Measurements from ENCODE around the gene RPS6KA2.
A peak's percentile ranks its signal among the peaks of the same experiment; 100 is the strongest.

Gene RPS6KA2

DNA sequence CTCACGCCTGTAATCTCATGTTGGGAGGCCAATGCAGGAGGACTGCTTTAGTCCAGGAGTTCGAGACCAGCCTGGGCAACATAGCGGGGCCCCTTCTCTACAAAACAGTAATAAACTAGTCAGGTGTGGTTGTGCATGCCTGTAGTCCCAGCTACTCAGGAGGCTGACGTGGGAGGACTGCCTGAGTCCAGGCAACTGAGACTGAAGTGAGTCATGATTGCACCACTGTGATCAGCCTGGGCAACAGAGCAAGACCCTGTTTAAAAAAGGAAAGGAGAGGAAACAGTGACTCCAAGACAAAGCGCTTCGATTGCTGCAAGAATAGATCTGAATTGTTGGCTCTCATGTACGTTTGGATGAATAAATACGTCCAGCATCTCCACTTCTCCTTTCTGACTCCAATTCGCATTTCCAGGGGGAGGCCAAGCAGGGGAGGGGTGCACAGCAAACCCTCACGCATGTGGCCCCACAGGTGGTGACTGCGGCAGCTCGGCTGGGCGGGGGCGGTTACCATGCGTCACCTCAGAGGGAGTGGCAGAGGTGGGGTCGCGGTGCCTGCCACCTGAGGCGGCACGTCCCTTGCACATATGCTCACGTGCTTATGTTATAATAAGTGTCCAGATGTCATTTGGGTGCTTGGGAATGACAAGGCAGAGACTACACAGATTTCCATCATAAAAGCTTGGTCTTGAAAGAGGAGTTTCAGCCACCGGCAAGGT lies 149.2 kb downstream of the RPS6KA2 start:
- DNase-seq = no peak

DNA sequence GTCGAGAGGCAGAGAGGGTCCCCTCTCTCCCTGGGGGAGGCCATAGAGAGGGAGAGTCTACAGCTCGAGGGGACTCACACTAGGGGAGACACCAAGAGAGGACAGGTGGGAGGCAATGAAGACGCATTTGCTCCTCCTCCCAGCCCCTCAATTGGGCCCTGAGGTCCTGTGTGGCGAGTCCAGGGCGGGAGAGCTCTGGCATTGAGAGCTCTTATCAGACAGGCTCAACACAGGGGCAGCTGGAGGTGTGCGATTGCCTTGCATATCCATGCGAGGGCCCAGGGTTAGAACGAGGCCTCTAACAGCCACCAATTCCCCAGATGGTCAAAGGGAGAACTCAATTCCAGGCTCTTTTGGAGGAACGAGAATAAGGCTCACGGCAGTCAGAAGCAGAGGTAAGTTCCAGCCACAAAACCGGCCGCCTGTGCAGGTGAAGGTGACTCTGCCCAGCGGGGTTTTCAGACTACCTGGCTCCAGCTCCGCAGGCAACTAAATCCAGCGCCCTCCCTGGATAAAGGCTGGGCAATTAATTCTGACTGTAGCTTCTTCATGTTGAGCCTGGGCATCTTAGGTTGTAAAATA lies 150.3 kb downstream of the RPS6KA2 start:
- no peak for DNase-seq

DNA sequence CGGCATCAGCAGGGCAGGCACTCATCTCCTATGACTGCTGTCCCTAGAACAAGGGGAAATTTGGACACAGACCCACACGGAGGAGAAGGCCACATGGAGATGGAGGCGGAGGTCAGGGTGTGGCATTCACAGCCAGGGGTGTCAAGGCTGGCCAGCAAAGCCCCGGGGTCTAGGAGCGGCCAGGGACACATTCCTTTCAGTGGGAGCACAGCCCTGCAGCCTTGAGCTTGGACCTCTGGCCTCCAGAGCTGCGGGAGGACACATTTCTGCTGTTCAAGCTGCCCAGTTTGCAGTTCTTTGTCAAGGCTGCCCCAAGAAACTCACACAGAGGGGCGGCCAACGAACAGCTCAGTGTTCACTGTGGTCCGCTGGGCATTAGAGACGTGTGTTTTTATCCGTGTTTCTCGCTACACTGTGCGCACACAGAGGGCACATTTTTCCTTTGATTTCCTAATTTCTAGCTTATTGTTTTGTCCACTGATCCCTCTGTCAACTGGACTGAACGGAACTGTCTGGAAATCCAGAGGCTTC lies 150.9 kb downstream of the RPS6KA2 start:
- DNase-seq = no peak

DNA sequence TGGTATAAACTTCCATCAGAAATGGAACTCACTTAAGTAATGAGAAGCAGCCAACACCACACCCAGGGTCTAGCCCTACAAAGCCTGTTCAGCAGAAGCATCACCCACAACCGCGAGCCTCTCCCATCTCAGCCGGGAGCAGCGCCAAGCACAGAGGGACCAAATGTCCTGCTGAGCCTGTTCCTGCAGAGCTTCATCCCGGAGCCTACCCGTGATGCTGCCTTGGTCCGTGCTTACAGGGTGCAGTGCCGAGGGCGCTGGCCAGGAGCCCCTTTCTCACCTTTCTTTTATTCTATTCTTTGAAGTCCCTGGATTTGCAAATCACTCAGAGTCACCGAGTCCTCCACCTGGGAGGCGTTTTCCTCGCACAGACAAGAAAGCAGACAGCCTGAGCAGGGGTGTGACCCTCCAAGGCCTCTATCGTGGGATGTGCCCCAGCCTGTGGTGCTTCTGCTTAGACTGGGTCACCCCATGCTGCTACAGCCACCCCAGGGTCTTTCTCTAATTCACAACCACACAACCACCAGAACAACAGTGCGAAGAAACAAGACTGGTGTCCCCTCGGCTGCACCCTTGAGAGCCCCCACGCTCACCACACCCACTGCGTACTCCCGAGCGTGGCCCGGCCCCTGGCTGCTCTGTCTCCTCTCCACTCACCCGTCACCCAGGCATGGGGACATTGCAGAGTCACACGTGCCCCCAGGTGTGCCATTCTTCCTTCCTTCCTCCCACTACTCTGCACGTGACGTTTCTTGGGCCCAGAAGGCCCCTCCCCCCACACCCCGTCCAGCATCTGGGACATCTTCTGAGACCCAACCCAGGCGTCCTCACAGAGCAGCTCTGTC lies 152.1 kb downstream of the RPS6KA2 start:
- no peak for DNase-seq

DNA sequence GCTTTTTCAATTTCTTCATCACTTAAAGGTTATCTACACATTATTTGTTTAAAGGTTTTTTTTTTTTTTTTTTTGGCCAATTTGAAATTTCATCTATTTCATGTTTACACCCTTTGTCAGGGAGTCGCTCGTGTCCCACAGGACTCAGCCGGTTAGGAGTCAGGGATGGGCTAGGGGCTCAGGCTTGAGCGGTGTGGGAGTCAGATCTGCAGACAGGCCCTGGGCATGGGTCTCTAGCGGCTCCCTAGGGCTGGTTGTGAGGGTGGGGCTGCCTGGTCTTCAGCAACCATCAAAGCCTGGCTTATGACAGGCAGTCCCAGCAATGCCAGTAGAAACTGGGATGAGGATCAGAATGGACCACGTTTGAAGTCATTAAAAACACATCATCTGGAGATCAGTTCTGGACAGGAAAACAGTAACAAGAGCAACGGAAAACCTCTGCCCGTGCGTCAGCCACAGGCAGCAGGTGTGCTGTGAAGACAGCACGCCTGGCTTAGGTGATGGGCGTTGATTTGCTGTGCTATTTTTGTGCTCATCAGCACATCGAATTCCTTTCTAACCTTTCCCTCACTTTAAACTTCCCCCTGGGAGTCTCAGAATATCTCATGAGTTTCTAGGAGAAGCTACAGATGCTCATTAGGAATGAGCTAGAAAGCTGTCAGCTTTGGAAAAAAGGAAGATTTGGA lies 153.0 kb downstream of the RPS6KA2 start:
- no peak for DNase-seq

DNA sequence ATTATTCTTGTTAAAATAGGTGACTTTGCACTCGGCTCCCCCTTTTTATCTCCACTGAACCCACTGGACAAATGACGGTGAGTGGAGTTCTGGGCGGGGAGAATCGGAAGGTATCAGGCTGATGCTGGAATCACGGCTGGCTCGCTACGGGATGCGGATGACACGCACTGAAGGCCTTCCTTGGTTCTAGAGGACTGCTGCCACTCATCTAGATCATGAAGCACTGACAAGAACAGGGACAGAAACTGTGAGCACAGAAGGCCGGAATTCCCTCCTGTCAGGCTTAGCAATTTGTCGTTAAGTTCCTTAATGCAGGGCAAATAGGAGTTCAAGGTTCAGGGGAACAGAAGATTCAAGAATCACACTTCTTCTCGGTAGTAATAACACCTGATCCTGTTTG lies 154.4 kb downstream of the RPS6KA2 start:
- DNase-seq = no peak

DNA sequence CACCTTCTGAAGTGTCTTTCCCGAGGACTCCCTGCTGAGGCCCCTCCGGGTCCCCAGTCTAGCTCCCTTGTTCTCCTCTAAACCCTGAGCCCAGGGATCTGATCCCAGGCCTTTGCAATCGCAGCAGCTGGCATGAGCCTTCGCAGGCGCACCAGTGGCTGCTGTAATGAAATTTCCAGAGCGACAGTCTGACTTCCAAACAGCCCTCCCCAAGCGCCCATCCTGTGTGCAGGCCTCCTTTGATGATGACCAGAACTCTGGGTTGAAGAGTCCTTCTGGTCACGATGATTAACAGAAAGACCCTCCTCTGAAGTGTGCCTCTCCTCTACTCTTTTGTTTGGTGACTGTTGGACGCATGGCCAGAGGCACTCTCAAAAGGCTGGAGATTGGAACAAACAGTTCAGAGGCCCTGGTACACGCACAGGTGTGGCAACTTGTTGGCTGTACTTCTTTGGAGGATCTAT lies 155.2 kb downstream of the RPS6KA2 start:
- no peak for DNase-seq

DNA sequence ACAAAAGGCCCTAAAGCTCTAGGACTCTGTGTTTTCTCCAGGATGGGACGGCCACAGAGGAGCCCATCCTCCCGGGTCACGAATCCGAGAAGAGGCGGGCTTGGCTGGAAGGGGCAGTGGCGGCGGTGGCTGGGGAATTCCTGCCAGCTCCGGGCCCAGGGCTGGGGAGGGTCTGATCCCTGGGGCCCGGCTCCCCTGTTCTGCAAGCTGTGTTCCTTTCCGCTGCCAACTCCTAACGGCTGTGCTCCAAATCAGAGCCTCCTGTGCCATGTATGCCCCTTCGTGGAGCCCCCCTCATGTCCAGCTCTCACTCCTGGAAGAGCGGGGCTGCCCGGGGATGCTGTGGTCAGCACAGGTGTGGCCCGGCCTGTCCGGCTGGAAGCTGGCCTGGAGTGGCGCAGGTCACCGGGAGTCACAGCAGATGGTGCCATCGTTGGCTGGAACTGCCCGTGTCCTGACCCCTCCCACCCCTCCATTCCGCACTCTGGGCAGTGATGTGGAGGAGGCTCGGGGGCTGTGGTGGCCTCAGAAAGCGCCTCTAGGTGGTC lies 156.1 kb downstream of the RPS6KA2 start:
- DNase-seq = no peak

DNA sequence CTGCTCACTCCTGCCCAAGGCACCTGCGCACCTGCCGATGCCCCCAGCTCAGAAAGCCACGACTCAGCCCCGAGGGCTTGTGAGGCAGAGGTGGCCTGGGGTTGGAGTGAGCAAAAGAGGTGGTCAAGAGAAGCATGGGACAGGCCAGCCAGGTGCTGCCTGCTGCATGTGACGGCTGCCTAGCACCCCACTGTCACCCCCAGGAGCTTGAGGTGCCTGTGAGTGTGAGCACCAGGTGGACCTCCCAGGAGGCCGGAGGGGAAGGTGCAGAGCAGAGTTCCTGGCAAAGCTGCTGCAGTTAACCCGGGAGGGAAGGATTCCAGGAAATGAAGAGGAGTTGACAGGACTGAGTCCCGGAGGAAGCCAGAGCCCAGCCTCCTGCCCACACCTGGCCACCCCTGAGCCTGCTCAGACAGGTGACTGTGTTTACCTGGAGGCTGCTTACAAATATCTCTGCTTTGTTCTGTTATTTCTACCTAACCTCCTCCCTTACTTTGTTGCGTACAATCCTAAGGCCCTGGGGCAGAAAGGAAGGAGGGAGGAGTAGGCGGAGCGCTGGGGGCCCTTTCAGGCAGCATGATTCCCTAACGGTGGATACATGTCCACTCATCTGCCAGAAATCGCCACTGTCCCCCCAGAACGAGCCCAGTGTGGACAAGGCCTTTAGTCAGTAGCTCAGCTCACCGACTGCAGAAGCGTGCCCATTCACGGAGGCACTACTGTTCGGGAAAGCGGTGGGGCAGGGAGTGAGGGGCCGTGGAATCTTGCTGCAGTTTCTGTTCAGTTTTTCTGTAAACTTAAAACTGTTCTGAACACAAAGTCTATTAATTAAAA lies 156.8 kb downstream of the RPS6KA2 start:
- DNase-seq = no peak

DNA sequence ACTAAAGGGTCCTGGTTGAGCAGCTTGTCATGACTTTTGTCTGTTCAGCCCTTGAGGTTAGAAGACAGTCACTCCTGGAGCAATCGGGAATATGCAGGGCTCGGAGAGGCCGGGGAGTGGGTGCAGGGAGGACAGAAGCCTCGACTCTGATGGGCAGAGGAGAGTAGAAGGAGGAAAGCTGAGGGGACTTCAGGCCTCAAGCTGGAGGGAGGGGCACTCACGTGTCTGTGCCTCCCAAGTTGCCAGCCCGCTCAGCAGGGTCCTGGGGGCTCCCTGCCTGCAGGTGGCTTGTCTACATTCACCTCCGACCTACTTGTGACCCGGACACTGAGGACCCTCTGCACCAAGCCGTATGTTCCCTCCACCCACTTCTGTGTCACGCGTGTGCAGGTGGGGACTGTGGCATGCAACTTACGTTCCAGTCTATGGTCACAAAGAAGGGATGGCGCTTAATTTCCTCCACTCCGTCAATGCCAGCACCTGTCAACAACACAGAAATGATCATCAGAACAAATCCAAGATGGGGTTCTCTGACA lies 157.6 kb downstream of the RPS6KA2 start:
- DNase-seq = no peak

DNA sequence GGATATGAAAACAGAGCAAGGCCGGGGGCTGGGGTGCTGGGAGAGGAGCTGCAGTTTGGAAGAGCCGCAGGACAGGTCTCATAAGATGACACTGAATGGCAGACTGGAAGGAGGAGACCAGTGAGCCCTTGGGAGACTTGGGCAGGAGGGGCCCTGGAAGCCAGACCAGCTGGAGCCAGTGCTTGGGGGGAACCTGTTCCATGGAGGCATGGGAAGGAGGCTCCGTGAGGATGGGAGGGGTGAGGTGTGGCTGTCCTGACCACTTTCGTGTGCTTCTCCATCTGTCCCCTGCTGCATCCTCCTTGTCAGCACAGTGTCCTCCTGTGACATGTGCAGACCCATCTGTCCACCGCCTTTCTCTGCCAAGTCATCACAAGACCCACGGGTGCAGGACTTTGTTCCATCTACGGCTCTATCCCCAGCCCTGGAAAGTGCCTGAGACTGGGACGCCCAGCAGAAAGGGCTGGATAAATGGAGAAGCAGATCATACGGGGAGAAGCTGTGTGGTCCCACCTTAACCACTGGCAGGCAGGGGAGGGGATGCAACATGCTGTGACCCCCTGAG lies 159.5 kb downstream of the RPS6KA2 start:
- no peak for DNase-seq

DNA sequence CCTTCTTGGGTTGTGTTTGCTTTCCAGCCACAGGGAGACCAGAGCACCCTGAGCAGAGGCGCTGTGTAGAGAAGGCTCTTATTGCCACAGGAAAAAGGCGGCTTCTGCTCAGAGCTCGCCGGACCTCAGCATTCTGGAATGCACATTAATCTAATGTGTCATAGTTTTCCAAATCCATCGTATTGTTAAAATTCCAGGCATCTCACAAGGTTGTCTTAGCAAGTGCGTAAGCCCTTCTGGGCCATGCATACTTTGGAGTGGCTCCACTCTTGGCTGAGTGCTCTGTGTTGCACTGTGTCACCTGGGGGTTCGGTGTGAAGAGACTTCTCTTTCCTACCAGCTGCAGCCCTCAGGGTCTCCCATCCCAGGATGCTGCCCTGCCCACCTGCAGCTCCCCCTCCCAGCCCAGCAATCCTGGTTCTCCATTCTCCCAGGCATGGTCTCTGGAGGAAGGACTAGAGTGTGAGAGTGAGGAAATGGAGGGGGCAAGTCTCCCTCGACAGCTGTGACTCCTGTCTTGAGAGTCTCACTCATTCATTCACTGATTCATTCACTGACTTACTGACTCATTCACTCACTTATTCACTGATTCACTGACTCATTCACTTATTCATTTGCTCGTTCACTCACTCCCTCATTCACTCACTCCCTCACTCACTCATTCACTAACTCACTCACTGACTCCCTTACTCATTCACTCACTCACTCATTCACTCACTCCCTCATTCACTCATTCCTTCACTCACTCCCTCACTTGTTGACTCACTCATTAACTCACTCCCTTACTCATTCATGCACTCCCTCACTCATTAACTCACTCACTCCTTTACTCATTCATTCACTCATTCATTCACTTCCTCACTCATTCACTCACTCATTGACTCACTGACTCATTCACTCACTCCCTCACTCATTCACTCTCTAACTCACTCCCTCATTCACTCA lies 160.6 kb downstream of the RPS6KA2 start:
- no peak for DNase-seq

DNA sequence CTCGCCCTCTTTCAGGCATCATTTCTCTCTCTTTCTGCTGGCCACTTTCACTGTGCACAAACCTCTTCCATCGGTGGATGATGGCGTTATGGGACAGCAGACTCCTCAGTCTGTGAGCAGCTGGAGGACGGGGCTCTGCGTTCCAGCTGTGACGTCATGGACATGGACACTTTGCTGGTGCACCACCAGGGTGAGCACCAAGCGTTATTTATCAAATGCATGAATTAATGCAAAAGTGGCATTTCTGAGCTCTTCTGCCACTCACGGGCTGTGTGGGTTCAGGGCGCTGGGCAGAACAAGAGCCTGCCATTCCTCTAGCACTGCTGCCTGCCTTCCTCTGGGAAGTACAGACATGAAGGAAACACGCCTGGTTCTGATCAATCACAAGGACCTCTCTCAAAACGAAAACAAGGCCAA lies 161.4 kb downstream of the RPS6KA2 start:
- no peak for DNase-seq

DNA sequence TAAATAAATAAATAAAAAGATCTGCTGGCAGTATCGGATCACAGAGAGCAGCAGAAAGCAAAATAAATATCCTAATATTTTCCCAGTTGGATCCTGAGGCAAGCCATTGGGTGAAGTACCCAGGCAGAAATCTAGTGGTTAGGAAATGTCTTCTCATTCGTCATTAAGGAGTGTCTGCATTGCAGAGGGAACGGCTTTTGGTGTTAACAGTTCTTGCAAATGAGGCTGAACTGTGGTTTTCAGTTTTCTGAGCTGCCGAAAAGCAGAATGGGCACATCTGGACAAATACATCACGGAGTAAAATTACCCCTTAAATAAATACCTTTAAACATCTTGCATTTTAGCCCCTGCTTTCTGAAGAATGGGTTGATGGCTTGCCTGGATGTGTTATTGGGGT lies 162.1 kb downstream of the RPS6KA2 start:
- DNase-seq = no peak

DNA sequence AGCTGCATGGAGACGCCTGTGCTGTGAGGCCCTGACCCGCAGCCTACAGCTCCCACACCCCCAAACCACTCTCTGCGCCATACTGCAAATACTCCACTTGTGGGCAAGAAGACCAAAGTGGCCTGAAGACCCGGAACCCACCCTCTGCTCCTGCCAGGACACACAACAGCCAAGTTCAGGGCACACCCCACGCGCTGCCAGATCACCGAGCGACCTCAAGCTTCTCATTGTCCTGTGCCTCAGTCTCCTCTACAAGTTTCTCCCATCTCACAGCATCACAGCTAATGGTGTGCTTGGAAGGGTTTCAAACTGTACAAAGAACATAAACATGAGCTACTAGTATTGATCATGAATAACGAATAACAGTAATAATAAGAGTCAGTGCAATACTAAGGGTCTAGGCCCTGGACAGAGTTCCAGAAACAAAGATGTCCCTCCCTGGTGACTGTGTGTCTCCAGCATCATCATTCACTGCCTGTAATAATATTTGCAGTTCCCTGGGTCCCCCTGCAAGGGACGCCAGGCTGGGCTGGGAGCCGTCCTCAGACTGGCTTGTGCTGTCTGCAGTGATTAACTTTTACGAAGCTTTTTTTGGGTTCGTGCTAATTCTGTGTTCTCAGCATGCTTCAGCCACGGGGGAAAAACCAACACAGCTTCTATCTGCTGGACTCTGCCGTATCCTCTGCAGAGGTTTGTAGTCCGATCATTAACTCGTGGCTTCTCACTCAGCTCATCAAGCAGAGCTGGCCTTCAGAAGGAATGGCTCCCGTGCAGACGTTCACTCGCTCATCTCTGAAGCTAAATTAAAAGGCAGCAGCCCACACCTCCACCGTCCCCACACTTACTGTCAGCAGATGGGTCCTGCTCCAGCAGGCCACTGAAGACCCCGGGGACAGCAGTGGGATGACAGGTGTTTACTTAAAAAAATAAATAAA lies 162.7 kb downstream of the RPS6KA2 start:
- DNase-seq = no peak

DNA sequence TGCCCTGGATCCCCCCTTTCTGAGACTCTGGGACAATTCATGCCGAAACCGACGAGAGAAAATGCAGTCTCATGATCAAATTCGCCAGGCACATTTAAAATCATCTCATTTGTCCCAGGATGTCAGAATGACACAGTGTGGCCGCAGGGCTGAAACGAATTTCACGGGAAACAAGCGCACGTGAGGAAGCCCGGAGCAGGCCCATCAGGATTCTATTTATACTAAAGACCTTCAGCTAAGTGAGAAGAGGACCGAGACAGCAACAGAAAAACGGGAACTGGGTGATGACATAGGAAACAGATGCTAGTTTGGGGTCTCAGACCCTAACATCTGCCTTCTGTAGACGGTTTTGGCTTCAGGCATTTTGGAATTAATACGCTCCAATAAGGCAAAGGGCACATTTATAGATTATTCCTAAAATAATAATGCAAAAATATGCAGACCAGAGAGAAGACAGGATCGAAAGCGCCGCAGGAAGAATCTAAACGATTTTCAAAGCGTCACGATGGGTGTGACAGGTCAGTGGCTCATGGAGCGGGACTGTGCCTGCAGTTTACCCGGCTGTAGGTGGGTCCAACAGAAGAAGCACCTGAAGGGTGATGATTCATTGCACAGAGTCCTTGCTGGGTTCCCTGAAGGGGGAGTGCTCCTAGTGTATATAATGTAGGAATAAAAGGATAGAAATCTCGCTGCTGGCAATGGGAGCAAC lies 163.5 kb downstream of the RPS6KA2 start:
- DNase-seq = peak; percentile 49

DNA sequence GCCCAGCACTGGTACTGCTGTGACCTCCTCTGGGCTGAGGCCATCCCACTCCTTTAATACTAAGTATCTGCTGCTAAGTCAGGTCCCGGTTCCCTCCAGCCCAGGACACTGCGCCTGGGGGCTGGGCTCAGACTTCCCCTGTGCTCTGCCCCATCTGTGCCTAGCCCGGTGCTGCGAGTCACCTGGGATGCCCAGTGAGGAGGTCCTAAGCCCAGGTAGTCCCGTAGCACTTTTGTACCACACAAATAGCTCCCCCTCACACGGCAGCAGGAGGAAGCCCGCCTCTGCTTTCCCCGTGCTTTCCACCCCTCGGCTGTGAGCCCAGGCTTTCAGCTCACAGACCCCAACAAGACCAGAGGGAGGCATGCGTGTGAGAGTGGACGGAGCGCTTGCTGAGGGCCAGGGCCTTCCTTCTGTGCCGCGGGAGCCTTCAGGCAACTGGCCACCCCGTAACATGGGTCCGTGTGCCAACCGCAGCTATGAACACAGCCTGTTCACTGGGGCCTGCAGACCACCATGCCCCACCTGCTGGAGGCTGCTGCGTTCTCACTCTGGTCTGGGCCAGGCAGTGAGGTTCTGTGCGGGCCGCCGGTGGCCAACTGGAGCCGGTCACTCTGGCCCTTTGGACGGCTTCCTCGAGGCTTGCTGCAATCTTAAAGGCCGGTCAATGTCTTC lies 164.5 kb downstream of the RPS6KA2 start:
- no peak for DNase-seq

Measured in GDM1 (cell line).